GM18519 (cell line): ENCODE measurements around the gene LRRC73.
"Not testable (repeated sequence)": the region's sequence is repeated elsewhere in the genome, so short reads cannot be mapped to it uniquely, and the experiment has no call there.

Experiments
- ATAC-seq: cut with Tn5 transposase; IDR thresholded peaks from one replicate; pipeline ENCODE4 v1.9.1; 2021; ENCODE audit warnings: mild to moderate bottlenecking, moderate library complexity; ENCODE audit not compliant: unreplicated experiment, low FRiP score

Gene LRRC73

DNA sequence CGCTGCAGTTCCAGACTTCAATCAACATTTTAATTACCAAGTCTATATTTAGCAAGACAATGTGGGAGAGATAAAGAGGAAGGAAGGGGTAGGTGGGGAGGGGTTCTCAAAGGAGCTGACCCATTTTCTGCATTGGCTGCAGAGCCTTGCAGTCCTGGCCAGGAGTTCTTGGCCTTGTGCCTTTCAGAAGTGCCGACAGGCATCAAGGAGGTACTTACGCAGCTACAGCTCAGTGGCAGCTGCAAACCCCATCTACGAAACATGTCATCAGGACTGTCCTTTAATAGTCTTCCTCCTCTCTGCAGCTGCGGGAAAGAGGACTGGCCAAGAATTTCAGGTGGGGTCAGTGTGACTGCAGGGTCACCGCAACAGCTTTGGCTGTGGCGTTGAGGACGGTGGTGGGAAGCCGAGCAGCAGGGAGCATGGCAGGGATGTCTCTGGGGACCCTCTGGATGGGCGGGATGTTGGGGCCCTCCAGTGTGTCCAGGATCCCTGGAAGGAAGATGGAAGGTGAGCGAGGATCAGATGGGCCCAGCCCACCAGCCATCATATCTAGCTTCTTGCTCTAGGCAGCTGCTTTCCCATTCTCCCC, 1.8 kb upstream of the LRRC73 start:
- no peak for ATAC-seq

DNA sequence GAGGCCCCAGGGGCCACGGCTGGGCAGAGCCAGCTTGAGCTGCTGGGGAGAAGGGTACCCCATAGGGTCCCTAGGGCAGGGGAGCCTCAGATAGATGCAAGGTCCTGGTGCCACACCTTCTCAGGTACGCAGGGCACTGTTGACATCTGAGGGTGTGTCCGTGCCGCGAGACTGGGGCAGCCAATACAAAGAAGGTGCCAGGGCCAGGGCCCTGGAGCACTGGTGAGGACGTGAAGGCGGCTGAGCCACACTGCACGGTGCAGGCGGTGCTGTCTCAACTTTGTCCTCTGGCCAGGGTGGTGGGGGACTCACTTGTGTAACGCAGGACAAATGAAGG, 649 bp upstream of the LRRC73 start:
- no peak for ATAC-seq

DNA sequence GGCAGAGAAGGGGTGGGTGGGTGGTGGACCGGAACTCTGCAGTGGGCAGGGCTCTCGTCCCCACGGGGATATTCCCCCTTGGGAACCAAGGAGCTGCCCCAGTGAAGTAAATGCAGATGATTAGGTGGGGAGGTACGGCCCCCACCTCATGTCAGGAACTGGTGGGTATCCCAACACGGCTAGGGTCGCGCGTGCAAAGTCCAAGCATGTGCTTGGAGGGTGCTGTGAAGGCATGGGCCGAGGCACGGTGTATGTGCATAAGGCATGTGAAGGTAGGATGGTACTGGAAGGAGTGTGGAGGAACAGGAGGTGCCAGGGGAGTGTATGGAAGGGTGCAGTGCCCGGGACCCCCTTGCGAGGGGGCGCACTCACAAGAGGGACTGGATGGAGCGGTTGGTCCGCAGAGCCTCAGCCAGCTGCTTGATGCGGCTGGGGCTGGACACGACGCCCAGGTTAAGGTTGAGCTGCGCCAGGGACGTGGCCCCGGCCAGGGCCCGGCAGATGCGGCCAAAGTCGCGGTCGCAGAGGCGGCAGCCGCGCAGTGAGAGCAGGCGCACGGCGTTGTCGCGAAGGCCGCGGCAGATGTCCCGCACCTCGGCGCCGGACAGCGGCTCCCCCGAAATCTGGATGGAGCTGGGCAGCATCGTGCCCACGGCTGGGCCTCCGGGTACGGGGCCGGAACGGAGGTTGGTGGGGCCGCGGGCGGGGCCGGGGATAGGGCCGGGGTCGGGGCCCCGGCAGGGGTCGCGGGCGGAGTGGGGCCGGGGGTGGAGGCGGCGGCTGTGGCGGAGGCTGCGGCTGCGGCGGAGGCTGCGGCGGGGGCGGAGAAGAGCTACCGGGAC, 783 bp downstream of the LRRC73 start:
- ATAC-seq: no peak

GRCh38 chr6:43508481-43509141, 1.5 kb downstream of the LRRC73 start:
- no peak for ATAC-seq

GRCh38 chr6:43506667-43507471, 3.3 kb downstream of the LRRC73 start:
- ATAC-seq: no peak

DNA sequence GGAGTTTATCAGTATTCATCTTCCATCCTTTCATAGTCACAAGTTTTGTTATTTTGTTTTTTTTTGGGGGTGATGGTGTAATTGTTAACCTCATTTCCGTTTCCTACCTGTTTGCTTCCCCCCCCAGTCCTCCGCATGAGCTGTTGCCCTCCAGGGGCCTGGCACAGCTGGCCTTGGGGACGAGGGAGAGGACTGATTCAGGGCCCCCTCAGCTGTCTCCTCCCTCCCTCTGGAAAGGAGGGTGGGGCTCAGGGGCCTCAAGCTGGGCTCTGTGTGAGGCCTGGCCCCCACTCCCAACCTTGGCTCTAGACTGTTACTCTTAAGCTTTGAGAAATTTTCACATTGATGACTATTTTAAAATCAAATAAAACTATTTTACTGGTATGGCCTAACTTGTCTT, 4.0 kb downstream of the LRRC73 start:
- ATAC-seq: no peak

GRCh38 chr6:43505718-43506117, 4.4 kb downstream of the LRRC73 start:
- ATAC-seq: no peak

DNA sequence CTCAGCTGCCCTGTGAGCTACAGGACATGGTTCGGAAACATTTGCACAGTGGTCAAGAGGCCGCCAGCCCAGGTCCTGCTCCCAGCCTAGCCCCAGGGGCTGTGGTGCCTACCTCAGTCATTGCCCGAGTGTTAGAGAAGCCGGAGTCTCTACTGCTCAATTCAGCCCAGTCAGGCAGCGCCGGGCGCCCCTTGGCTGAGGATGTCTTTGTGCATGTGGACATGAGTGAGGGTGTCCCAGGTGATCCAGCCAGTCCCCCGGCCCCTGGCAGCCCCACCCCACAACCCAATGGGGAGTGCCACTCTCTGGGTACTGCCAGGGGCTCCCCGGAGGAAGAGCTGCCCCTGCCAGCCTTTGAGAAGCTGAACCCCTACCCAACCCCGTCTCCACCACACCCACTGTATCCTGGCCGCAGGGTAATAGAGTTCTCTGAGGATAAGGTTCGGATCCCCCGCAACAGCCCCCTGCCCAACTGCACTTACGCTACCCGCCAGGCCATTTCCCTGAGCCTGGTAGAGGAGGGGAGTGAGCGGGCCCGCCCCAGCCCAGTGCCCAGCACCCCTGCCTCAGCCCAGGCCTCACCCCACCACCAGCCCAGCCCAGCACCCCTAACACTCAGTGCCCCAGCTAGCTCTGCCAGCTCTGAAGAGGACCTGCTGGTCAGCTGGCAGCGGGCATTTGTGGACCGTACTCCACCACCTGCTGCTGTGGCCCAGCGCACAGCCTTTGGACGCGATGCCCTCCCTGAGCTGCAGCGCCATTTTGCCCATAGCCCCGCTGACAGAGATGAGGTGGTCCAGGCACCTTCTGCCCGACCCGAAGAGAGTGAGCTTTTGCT, 5.2 kb downstream of the LRRC73 start:
- no peak for ATAC-seq

DNA sequence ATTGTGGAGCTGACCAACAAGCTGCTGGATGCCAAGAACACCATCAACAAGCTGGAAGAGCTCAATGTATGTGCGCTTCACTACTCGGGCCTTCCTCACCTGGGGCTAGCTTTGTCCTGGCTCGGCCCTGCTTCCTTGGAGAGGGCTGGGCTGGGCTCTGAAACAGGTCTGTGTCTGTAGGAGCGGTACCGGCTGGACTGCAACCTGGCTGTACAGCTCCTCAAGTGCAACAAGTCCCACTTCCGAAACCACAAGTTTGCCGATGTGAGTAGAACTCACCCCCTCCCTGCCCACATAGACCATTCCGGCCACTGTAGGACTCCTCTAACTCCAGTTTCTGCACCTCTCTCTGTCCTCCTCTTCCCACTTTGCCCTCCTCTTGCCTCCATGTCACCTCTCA, 6.7 kb downstream of the LRRC73 start:
- no peak for ATAC-seq

- no peak for ATAC-seq
Measured at GRCh38 chr6:43502666-43503065, 7.5 kb downstream of the LRRC73 start.

DNA sequence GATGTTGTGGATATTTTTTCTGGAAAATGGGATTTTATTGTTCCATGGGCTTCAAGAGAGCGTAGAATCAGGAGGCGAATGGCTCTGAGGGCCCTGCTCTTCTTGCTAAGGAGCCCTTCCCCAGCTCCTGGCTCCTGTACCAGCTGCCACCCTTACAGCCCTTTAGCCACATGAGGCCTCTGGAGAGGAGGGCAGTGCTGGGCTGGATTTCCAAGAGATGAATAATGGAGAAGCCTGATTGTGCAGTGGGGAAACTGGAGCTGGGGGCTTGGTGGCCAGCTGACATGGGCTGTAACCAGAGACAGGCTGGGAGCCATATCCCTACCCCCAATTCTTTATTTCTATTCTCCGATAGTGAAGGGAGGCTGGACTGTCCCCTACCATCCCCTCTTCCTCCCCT, 9.2 kb downstream of the LRRC73 start:
- ATAC-seq: no peak

- no peak for ATAC-seq
Measured at GRCh38 chr6:43499028-43499815, 10.9 kb downstream of the LRRC73 start.

DNA sequence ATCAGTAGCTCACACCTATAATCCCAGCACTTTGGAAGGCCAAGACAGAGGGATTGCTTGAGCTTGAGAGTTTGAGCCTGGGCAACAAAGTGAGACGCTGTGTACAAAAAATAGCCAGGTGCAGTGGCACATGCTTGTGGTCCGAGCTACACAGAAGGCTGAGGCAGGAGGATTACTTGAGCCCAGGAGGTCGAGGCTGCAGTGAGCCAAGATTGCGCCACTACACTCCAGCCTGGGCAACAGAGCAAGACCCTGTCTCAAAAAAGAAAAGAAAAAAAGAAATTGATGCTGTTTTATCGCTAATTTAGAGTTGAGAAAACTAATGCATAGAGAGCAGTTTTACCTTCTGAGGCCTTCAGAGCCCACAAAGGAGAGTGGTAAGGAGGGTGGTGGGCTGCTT, 11.9 kb downstream of the LRRC73 start:
- not testable (repeated sequence) for ATAC-seq

DNA sequence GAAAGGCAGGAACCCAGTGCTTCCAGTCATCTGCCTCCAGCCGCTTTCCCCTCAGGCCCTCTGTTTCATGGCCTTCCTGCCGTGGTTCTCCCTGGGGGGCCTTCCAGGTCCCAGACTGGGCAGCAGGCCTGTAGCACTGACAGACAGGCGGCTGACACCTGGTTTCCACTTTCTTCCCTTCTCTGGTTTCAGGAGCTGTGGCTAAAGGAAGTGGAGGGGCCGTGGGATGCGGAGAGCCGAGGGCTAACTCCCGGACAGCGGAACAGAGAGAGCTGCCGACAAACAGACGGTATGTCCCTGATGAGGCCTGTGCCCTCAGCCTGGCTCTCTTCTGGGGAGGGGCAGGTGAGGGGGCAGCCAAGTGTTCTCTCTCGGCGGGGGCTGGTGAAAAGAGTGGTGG, 12.5 kb downstream of the LRRC73 start:
- ATAC-seq: no peak

DNA sequence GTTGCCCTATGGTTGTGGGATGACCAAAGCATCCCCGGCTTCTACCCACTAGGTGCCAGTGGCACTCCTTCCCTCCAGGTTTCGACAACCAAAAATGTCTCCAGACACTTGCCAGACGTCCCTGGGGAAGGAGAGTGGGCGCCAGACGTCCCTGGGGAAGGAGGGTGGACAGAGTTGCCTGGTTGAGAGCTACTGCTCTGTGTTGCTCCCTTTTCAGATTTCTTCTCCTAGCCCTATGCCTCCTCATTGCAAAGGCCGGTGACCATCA, 13.1 kb downstream of the LRRC73 start:
- ATAC-seq: no peak

DNA sequence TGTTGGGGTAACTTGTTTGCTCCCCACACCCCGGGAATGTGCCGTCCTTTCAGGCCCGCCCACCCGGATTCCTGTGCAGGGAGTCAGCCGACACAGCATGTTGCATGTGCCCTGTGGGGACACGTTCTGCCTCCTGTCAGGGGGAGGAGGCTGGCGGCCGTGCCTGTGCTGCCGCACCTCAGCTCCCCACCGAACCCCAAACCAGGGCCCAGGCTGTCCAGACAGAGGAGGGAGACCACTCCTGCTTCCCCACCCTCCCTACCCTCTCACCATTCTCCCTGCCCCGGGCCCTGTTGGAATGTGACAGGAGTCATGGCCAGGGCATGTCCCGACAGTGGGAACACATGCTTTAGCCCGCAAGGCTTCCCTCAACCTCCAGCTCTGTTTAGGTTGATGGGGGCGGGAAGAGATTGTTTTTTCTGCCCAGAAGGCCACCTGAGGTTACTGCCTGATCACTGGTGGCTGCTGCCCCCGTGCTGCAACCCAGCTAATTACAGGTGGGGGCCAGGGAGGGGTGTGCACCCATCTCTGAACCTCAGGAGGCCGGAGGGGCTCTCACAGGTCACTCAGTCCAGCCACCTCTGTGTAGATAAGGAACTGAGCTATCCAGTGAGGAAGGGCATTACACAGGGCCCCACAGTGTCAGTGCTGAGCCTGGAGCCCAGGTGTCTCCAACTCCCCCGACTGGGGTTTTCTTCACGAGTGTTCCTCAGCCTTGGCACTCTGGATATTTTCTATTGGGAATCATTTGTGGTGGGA, 13.6 kb downstream of the LRRC73 start:
- no peak for ATAC-seq

DNA sequence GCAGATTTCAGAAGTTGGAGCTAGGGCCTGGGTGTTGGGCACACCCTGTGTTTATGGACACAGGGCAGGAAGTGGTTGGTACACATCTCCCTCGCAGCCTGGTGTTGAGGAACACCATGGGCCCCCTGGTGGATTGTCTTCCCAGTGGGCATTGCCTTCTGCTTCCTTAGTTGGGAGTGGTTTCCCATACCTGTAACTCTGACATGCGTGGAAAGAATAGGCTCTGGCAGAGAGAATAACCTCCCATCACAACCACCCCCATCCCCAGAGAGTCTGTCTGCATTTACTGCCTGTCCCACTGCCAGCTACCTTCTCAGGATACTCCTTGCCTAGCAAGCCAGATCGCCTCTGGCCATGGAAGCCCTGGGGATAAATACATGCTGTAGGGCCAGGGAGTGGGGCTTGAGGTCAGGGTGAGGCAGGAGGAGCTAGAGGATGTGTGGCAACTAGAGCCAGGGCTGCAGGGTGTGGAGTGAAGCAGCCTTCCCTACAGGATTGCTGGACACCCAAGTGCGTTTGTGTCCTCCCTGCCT, 14.7 kb downstream of the LRRC73 start:
- ATAC-seq: no peak

DNA sequence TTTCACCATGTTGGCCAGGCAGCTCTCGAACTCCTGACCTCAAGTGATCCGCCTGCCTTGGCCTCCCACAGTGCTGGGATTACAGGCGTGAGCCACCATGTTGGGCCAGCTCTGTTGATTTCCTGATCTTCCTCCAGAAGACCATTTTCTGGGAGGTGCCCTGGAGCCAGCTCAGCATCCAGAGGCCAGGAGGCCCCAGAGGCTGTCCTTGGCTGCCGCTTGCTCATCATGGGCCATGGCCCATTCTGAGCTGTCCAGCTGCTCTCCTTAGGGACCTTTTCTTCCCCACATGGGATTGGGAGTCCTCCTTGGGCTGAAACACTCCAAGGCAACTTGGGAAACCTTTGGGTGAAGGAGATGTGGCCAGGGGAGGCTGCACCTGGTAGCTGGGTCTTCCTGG, 15.4 kb downstream of the LRRC73 start:
- no peak for ATAC-seq

GRCh38 chr6:43494321-43494720, 15.8 kb downstream of the LRRC73 start:
- ATAC-seq: no peak
